NK-92 (cell line): ENCODE measurements around the gene PDE6D.

ENCODE experiments used
- DNase-seq: peaks from one replicate; lab custom pipeline; 2025; ENCODE audit not compliant: unreplicated experiment; lab: John Stamatoyannopoulos, UW

Gene PDE6D

GRCh38 chr2:231684314-231685223 is 96.5 kb downstream of the PDE6D start:
- DNase-seq = no peak

- no peak for DNase-seq
Observed at GRCh38 chr2:231683292-231684235, 97.5 kb downstream of the PDE6D start.

GRCh38 chr2:231682603-231683291 is 98.3 kb downstream of the PDE6D start:
- DNase-seq = no peak
